C1 segment of cervical spinal cord (tissue), 14 donors: Measurements from ENCODE around the gene PTPN1.
"Not testable (repeated sequence)": the region's sequence is repeated elsewhere in the genome, so short reads cannot be mapped to it uniquely, and the experiment has no call there.

Experiments
- DNase-seq, 14 donors: peaks; one replicate each; lab custom pipeline; 2025; lab: John Stamatoyannopoulos, UW

Gene PTPN1

GRCh38 chr20:50608750-50609104 is 98.5 kb downstream of the PTPN1 start:
- DNase-seq: no peak

GRCh38 chr20:50609438-50609989 is 99.3 kb downstream of the PTPN1 start:
- DNase-seq: no peak

- DNase-seq: no peak
These were observed 100.1 kb downstream of the PTPN1 start for GRCh38 chr20:50610212-50610718.

GRCh38 chr20:50611128-50611810 is 101.1 kb downstream of the PTPN1 start:
- DNase-seq: no peak

GRCh38 chr20:50613438-50614169 is 103.4 kb downstream of the PTPN1 start:
- peak in 1 of 14 donors; percentile 42 for DNase-seq

- no peak for DNase-seq
These were observed 105.2 kb downstream of the PTPN1 start for GRCh38 chr20:50615407-50615806.

GRCh38 chr20:50617022-50617421 is 106.8 kb downstream of the PTPN1 start:
- no peak for DNase-seq

GRCh38 chr20:50618537-50618936 is 108.4 kb downstream of the PTPN1 start:
- DNase-seq: no peak

- DNase-seq: not testable (repeated sequence)
These were observed 110.3 kb downstream of the PTPN1 start for GRCh38 chr20:50620459-50620858.

- DNase-seq: no peak
These were observed 111.0 kb downstream of the PTPN1 start for GRCh38 chr20:50621068-50621665.

- DNase-seq: peak in 1 of 14 donors; percentile 37
These were observed 114.3 kb downstream of the PTPN1 start for GRCh38 chr20:50624351-50625016.

GRCh38 chr20:50625986-50626677 is 115.9 kb downstream of the PTPN1 start:
- DNase-seq: no peak

- no peak for DNase-seq
These were observed 117.6 kb downstream of the PTPN1 start for GRCh38 chr20:50627747-50628146.

GRCh38 chr20:50628332-50628731 is 118.1 kb downstream of the PTPN1 start:
- no peak for DNase-seq

- DNase-seq: no peak
These were observed 118.9 kb downstream of the PTPN1 start for GRCh38 chr20:50628853-50629669.

GRCh38 chr20:50629670-50630045 is 119.5 kb downstream of the PTPN1 start:
- DNase-seq: no peak

GRCh38 chr20:50630578-50631263 is 120.5 kb downstream of the PTPN1 start:
- no peak for DNase-seq

- peak in 1 of 14 donors; percentile 16 for DNase-seq
These were observed 122.1 kb downstream of the PTPN1 start for GRCh38 chr20:50632236-50632635.

GRCh38 chr20:50632701-50633100 is 122.5 kb downstream of the PTPN1 start:
- DNase-seq: no peak

GRCh38 chr20:50633361-50633760 is 123.2 kb downstream of the PTPN1 start:
- no peak for DNase-seq
